Jurkat, Clone E6-1 (cell line): ENCODE data around the gene AIP.
"Not testable (repeated sequence)": the region's sequence is repeated elsewhere in the genome, so short reads cannot be mapped to it uniquely, and the experiment has no call there.

Experiments
- DNase-seq: peaks from one replicate; pipeline ENCODE4 v3.0.0-alpha.2; 2011; ENCODE audit warnings: low read depth, low spot score
- H3K4me3 ChIP-seq: 2 replicates; pipeline ENCODE4 v1.5.1; 2011; ENCODE audit warnings: mild to moderate bottlenecking, low read length, control low read depth, moderate library complexity

The AIP gene

DNA sequence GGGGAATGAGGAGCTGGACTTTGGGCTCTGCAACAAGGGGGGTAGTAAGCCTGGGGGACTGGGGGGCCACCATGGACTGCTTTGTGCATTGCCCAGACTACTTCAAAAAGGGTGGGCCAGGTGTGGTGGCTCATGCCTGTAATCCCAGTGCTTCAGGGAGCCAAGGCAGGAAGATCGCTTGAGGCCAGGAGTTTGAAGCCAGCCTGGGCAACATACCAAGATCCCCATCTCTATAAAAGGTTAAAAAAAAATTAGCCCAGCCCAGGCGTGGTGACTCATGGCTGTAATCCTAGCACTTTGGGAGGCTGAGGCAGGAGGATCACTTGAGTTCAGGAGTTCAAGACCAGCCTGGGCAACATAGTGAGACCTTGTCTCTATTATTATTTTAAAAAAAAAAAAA, 17.3 kb upstream of the AIP start:
- not testable (repeated sequence) for DNase-seq
- H3K4me3 ChIP-seq = peak overlapping the region; percentile 82

DNA sequence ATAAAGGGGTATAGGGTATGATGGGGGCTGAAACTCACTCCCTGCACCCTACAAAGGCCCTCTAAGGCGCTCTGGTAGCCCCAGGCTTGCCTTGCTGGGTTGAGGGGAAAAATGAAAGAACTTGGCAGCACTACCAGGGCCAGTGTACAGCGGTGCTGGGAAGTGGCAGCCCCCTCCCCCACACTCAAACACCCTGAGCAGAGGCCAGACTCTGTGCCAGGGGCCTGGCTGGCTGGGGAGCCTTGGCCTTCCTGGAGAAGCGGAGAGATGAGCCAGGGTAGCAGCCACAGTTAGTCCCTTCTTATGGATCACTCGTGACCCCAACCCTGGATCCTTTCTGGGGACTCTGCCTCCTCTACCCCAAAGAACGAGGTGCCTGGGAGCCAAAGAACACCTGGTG, 16.5 kb upstream of the AIP start:
- no peak for DNase-seq
- H3K4me3 ChIP-seq = no peak overlapping the region

DNA sequence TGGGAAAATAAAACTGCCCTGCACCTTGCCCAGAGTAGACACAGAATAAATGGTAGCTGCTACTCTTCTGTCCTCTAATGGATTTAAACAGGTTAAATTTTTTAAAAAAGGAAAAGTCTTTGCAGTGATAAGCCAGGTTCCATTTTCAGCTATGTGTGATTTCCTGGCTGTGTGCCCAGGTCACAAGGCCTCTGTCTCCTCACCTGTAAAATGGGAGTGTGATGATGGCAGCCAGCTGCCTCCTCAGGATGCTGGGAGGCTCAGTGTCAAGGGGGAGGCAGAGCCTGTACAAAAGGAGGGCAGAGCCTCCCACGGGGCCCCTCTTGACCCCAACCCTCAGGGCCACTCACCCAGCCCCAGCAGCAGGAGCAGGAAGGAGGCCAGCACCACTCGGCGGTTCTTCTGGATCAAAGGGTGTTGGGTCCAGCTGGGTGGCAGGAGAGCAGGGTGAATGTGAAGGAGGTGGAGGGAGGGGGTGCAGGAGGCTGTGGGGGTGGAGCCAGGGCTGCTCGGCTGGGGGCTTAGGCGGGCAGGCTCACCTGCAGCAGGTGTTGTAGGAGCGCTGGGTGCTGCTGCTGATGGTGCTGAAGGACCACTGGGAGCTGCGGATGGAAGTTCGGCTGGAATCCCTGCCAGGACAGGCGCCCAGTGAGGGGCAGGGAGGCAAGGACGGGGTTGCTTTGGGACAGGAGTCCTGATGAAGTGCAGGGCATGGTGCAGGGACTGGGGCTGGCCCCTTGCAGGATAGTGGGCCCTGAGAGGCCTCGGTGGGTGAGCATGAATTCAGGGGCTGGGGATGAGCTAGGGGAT, 15.7 kb upstream of the AIP start:
- DNase-seq = no peak
- no peak overlapping the region for H3K4me3 ChIP-seq

DNA sequence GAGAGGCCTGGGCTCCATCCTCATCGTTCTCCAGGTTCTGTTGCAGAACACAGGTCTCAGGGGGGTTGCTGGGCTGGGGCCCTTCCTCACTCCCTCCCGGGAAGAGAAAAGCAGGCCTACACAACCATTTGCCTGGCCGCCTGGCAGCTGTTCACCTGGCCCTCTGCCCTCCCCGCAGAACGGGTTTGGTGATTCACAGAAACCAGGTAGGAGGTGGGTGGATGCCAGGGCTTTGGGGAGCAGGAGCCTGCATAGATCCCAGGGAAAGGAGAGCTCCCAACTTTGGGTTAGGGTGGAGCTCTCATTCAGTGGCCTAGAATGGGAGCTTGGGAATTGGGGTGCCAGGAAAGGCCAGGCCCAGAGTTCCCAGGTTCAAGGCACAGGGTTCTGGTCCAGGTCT, 14.8 kb upstream of the AIP start:
- no peak for DNase-seq
- peak overlapping the region; percentile 70 for H3K4me3 ChIP-seq

DNA sequence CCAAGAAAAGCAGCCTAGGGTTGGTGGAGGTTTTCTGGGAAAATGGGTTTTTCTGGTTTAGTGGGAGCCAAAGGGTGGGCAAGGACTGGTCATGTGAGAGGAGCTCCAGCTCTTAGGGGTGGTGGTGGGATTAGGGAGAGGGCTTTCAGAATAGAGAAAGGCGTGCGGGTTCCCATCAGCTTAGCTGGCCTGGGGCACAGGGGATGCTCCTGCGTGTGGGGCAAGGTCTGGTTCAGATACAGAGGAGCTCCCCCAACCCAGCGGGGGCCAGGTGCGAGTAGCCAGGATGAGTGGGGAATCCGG, 14.4 kb upstream of the AIP start:
- peak overlapping the region; percentile 70 for H3K4me3 ChIP-seq
- DNase-seq = no peak

DNA sequence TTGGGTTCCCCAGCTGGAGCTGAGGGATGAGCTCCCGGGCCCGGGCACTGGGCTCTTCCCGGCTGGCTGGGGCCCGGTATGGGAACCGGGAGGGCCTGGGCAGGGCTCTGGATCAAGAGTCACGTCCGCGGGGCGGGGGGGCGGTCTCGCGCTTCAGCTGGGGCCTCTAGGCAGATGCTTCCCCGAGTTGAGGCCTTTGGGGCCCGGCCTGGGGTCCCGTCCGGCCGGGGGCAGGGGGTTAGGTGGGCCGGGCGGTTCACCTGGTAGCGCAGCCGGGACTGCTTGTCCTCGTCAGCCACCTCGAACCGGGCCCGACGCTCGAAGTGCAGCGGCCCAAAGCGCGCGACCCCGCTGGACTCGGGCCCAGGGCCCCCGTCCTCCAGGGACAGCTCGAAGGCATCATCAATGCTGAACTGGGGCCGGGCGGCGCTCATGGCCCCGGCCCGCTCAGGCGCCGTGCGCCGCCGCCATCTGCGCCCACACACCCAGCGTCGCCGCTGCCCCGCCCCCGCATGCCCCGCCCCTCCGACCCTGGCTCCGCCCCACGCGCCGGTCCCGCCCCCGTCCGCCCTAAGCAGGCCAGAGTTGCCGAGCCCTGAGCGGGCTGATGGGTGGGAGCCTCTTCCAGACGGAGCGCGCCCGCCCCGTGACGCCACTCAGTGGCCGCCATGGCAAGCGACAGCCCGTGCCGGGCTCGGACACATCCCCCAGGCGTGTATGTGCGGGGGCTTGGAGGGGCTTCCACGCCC, 13.9 kb upstream of the AIP start, which contains the start of gene TMEM134:
Gene TMEM134 (minus strand): TSS at position 493 of the 749 bp plus-strand sequence. CDS start 59 bp downstream, at position 434.
- DNase-seq = peak; percentile 87
- peak within 1 kb of the TSS; percentile 70 for H3K4me3 ChIP-seq

DNA sequence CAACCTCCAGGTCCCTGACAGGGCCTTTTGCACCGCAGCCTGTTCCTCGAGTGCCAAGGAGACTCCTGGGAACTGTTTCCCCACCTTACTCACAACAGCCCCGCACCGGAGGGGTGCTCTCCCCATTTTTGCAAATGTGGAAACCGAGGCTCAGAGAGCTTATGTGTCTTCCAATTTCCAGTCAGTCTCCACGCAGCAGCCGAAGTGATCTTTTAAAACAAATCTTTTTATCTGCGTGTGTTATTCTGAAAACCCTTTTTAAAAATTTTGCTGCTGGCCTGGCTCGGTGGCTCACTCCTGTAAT, 13.4 kb upstream of the AIP start:
- DNase-seq = no peak
- peak overlapping the region; percentile 54 for H3K4me3 ChIP-seq

DNA sequence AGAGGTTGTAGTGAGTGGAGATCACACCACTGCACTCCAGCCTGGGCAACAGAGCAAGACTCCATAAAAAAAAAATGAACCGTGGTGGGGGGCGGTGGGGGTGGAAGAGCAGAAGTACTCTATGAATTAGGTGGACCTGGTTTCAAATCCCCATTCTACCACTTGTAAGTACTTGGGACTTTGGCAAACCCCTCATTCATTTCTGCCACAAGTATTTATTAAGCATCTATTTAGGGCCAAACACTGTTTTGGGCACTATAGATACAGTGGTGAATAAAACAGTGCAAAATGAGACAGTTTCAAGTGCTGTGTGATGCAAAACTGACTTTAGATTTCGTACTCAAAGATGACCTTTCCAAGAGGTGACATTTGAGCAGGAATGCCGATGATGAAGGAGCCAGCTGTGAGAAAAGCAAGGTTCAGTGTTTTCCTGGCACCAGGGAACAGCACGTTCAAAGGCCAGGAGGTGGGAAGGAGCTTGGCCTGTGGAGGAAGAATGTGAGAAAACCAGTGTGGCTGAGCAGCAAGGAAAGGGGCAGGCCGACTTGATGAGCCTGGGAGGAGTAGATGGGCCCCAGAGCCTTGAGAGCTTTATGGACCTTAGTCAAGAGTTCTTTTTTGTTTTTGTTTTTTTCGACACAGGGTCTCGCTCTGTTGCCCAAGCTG, 12.4 kb upstream of the AIP start:
- DNase-seq = no peak
- H3K4me3 ChIP-seq = no peak overlapping the region

DNA sequence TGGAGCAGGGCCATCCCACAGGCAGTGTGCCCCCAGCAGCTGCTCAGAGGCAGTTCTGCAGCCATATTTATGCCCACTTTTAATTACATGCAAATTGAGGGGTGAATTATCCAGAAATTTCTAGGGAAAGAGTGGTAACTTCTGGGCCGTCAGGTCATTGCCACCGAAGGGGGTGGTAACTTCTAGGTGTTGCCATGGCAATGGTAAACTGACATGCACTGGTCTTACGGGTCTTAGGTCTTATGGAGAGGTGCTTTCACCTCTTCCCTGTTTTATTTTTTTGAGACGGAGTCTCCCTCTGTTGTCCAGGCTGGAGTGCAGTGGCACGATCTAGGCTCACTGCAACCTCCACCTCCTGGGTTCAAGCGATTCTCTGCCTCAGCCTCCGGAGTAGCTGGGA, 9.9 kb upstream of the AIP start:
- no peak for DNase-seq
- no peak overlapping the region for H3K4me3 ChIP-seq

DNA sequence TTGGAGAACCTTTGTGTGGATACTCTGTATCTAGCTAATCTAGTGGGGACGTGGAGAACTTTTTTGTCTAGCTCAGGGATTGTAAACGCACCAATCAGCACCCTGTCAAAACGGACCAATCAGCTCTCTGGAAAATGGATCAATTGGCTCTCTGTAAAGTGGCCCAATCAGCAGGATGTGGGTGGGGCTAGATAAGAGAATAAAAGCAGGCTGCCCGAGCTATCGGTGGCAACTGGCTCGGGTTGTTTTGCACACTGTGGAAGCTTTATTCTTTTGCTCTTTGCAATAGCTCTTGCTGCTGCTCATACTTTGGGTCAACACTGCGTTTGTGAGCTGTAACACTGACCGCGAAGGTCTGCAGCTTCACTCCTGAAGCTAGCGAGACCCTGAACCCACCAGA, 6.1 kb upstream of the AIP start:
- DNase-seq = not testable (repeated sequence)

DNA sequence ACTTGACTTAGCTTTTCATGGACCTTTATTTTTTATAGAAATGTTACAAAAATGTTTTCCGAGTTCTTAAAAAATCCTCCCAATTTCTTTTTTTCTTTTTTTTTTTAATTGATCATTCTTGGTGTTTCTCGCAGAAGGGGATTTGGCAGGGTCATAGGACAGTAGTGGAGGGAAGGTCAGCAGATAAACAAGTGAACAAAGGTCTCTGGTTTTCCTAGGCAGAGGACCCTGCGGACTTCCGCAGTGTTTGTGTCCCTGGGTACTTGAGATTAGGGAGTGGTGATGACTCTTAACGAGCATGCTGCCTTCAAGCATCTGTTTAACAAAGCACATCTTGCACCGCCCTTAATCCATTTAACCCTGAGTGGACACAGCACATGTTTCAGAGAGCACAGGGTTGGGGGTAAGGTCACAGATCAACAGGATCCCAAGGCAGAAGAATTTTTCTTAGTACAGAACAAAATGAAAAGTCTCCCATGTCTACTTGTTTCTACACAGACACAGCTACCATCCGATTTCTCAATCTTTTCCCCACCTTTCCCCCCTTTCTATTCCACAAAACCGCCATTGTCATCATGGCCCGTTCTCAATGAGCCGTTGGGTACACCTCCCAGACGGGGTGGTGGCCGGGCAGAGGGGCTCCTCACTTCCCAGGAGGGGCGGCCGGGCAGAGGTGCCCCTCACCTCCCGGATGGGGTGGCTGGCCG, 5.3 kb upstream of the AIP start:
- H3K4me3 ChIP-seq, DNase-seq: not testable (repeated sequence)

More for the DNA sequence above, 6.1 kb upstream of the AIP start:
- not testable (repeated sequence) for H3K4me3 ChIP-seq

DNA sequence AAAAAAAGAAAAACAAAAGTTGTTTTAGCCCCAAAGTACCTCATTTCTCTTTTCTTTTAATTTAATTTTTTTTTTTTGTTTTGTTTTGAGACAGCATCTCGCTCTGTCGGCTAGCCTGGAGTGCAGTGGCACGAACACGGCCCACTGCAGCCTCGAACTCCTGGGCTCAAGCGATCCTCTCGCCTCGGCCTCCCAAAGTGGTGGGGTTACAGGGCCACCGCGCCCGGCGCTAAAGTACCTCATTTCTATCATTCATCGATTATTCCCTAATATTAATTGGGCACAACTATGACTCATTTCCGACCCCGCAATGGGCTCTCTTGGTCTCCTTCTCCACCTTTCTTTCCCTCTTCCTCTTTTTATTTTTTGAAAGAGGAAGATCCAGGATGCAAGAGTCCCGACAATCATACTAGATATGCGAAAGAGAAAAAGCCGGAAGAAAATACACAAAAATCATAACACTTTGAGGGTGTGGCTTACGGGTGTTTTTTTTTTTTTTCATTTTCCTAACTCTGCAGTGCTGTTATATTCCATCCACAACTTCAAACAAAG, 475 bp upstream of the AIP start:
- no peak for DNase-seq
- H3K4me3 ChIP-seq = peak overlapping the region; percentile 84

DNA sequence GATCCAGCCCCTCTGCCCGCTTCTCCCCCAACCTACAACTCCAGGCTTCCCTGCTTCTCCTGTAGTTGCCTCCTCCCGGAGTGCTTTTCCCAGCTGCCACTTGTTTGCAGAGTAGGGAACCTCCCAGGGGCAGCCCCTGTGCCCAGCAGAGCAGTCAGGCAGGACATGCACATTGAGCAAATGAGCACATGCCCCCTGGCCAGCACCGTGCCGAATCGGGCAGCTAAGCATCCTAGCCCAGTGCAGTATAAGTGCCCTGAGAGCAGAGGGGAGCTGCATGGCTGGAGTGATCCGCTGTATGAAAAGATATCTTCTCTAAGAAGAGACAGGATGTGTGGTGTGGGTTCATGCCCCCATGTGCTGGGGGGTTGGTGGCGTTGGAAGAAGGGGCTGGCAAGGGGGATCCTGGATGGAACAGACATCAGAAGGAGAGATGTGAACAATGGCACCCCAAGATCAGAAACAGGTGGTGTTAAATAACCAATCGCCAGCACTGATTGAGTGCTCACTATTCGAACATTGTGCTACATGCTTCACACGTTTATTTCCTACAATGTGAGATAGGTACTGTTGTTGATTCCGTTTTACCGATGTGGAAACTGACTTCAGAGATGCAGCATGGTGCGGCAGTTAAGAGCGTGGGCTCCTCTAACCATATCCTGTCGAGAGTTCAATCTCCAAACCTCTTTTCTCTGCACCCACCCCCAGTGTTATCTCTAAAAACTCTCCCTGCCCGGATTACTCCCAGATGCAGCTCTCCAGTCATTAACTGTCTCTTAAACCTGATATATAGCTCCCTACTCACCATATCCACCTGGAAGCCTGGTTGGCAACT, 1.2 kb downstream of the AIP start:
- peak overlapping the region; percentile 84 for H3K4me3 ChIP-seq
- peak; percentile 83 for DNase-seq

DNA sequence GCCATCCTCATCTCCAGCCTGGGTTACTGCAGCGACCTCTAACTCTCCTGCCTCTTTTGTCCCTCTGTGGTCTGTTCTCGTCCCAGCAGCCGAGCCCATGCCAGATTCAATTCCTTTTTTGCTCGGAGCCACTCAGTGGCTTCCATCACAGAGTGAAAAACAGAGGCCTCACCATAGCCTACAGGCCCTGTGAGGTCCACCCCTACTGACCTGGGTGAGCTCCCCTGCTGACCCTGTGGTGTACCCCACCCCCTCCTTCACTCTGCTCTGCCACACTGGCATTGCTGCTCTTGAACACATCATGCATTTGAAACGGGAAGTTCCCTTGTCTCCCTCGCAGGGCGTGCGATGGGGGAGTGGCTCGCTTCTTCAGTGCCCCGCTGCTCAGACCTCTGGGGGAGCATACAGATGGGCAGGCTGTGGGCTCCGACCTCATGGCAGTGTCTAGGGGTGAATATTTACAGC, 2.1 kb downstream of the AIP start:
- peak overlapping the region; percentile 84 for H3K4me3 ChIP-seq

DNA sequence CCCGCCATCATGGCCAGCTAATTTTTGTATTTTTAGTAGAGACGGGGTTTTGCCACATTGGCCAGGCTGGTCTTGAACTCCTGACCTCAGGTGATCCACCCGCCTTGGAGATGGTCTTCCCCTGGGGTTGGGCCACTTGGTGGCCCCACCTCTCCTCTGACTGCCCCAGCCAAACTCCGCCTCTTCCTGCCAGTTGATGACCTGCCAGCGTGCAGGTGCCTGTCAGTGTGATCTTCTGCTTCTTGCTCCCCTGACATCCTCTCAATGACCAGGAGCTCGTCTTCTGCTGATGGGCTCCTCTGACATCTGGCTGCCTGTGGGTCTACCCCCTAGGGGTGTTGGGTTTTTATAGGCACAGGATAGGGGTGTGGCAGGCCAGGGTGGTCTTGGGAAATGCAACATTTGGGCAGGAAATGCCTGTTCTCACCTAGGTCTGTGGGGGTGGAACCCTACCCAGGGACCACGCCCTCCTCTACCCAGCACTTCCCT, 3.1 kb downstream of the AIP start:
- not testable (repeated sequence) for H3K4me3 ChIP-seq
- DNase-seq = peak; percentile 63

More for the DNA sequence above, 2.1 kb downstream of the AIP start:
- peak; percentile 66 for DNase-seq

DNA sequence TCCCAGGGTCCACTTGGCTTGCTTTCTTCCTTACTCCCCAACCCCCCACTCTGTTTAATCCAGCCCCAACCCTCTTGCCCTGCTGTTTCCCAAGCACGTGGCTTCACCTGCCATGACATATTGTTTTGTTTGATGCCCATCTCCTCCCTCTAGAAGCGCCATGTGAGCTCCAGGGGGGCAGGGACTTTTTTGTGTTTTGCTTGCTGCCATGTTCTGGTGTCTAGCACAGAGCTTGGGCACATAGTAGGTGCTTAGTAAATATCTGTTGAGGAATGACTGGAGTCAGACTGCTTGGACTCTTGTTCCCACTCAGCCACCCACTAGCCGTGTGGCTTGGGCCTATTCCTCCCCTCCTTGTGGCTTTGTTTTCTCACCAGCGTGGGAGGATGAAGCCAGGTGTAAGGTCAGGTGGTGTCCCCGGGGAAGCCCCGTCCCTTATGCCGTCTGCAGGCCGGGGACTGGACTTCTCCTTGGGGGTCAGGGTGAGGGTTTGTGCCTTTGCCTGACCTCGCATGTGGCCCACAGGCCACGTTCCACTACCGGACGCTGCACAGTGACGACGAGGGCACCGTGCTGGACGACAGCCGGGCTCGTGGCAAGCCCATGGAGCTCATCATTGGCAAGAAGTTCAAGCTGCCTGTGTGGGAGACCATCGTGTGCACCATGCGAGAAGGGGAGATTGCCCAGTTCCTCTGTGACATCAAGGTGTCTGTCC, 3.8 kb downstream of the AIP start:
- DNase-seq = no peak
- no peak overlapping the region for H3K4me3 ChIP-seq

DNA sequence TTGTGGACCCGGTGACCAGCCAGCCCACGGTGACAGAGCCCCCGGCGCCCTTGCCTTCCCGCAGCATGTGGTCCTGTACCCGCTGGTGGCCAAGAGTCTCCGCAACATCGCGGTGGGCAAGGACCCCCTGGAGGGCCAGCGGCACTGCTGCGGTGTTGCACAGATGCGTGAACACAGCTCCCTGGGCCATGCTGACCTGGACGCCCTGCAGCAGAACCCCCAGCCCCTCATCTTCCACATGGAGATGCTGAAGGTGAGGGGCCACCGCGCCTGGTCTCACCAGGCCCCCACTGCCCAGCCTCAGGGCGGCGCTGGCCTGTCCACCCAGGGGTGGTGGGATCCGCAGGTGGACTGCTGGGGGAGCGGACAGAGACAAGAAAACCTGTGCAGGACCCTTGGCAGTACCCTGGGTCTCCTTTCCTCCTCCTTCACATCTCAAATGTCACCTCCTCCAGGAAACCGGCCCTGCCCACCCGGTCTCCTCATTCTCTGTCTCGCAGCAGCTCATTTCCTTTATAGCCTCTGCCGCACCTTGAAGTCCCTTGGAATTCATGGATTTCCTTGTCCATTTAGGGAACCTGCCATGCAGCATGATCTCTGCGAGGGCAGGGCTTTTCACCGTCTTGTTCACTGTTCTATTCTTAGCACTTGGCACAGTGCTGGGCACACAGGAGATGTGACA, 6.5 kb downstream of the AIP start:
- DNase-seq = no peak
- H3K4me3 ChIP-seq = no peak overlapping the region
